NCI-H1092 treated with DMSO at 0.1 percent for 48 hours (cell line): ENCODE measurements around the gene NEXMIF.
"Not testable (repeated sequence)": the region's sequence is repeated elsewhere in the genome, so short reads cannot be mapped to it uniquely, and the experiment has no call there.

ENCODE experiments used
- DNase-seq: peaks from one replicate; lab custom pipeline; 2025; lab: John Stamatoyannopoulos, UW

NEXMIF gene

GRCh38 chrX:74788545-74789086 lies 136.6 kb downstream of the NEXMIF start:
- no peak for DNase-seq

GRCh38 chrX:74784629-74785028 lies 140.6 kb downstream of the NEXMIF start:
- DNase-seq, result no peak

- no peak for DNase-seq
These were observed 143.7 kb downstream of the NEXMIF start for GRCh38 chrX:74781507-74782034.

- no peak for DNase-seq
These were observed 146.1 kb downstream of the NEXMIF start for GRCh38 chrX:74779175-74779574.

GRCh38 chrX:74774988-74775387 lies 150.3 kb downstream of the NEXMIF start:
- no peak for DNase-seq

- DNase-seq, result no peak
These were observed 188.8 kb downstream of the NEXMIF start for GRCh38 chrX:74736450-74736849.

GRCh38 chrX:74705269-74705668 lies 220.0 kb downstream of the NEXMIF start:
- no peak for DNase-seq

GRCh38 chrX:74701343-74701742 lies 223.9 kb downstream of the NEXMIF start:
- not testable (repeated sequence) for DNase-seq

- DNase-seq, result no peak
These were observed 240.8 kb downstream of the NEXMIF start for GRCh38 chrX:74684466-74684865.
